ENCODE results near the gene CCL1.
A peak's percentile ranks its signal among the peaks of the same experiment; 100 is the strongest.

Gene CCL1

DNA sequence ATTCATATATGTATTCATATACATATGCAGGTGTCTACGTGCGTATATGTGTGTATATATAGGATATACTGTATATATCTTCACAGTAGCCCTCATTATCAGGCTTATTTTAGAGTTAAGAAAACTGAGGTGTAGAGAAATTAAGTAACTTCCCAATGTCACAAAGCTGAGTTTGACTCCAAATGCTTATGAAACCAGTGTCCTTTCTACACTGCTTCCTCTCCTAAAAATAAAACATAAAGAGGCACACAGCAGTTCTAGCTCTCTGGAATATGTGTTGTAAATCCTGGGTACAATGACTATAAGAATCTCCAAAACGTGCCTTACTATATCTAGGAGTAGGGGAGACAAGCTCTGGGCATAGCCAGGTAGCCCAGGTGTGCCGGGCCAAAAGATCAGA lies 40.0 kb upstream of the CCL1 start:
- H3K27ac ChIP-seq (ENCODE audit: insufficient read depth in 1 of 2, low read depth in 1 of 2, low read length in 2 of 2, poor library complexity in 1 of 2, severe bottlenecking in 2 of 2): no peak overlapping the region
- no peaks in the 10 kb centered on the region for H3K9me3 ChIP-seq (ENCODE audit: control extremely low read depth in 1 of 5, control insufficient read depth in 4 of 5, insufficient read depth in 2 of 5, low read depth in 1 of 5, low read length in 4 of 5)
- ChIA-PET CTCF (interaction anchor here (0.6 kb wide), 1 partner anchor 31 kb away, joined by 3 read pairs; no protein-coding TSS in a partner anchor), POLR2A (no interaction called here)
- no peak overlapping the region for H3K4me3 ChIP-seq (ENCODE audit: control insufficient read depth in 1 of 7, extremely low read depth in 1 of 7, insufficient read depth in 4 of 7, low read depth in 2 of 7, low read length in 6 of 7)
- DNase-seq: no peak
- H3K4me1 ChIP-seq (ENCODE audit: control extremely low read depth in 1 of 4, control insufficient read depth in 4 of 4, insufficient read depth in 4 of 4, low read length in 3 of 4): peaks cover 8 to 25% (median 12%) of the 10 kb centered on the region in 4 experiments
- whole genome bisulfite sequencing (ENCODE audit: insufficient coverage): 0% methylated on average over 1 of the region's 4 CpGs
- no peaks in the 10 kb centered on the region for H3K36me3 ChIP-seq (ENCODE audit: control insufficient read depth in 4 of 4, insufficient read depth in 4 of 4, low read length in 3 of 4)
- H3K27me3 ChIP-seq (replicated peaks in 2 of 5; ENCODE audit: control insufficient read depth in 4 of 5, insufficient read depth in 5 of 5, low read length in 4 of 5): peaks cover 0 to 3% (median 0%) of the 10 kb centered on the region in 5 experiments

- POLR2A ChIA-PET: no interaction called here
- no peak overlapping the region for H3K27ac ChIP-seq (ENCODE audit: insufficient read depth in 1 of 2, low read depth in 1 of 2, low read length in 2 of 2, poor library complexity in 1 of 2, severe bottlenecking in 2 of 2)
- peaks cover 0 to 3% (median 0%) of the 10 kb centered on the region in 5 experiments for H3K27me3 ChIP-seq (replicated peaks in 2 of 5; ENCODE audit: control insufficient read depth in 4 of 5, insufficient read depth in 5 of 5, low read length in 4 of 5)
- no peaks in the 10 kb centered on the region for H3K36me3 ChIP-seq (ENCODE audit: control insufficient read depth in 4 of 4, insufficient read depth in 4 of 4, low read length in 3 of 4)
- H3K9me3 ChIP-seq (ENCODE audit: control extremely low read depth in 1 of 5, control insufficient read depth in 4 of 5, insufficient read depth in 2 of 5, low read depth in 1 of 5, low read length in 4 of 5): no peaks in the 10 kb centered on the region
- CTCF ChIA-PET: interaction anchor here (1.0 to 5.4 kb wide), 6 partner anchors 8 to 26 kb away, joined by 3 to 40 read pairs (median 4); no protein-coding TSS in a partner anchor
- H3K4me3 ChIP-seq (ENCODE audit: control insufficient read depth in 1 of 7, extremely low read depth in 1 of 7, insufficient read depth in 4 of 7, low read depth in 2 of 7, low read length in 6 of 7): no peak overlapping the region
- WGBS (ENCODE audit: insufficient coverage): 94% methylated on average over 4 of the region's 5 CpGs
- DNase-seq: no peak
- peaks cover 8 to 26% (median 12%) of the 10 kb centered on the region in 4 experiments for H3K4me1 ChIP-seq (ENCODE audit: control extremely low read depth in 1 of 4, control insufficient read depth in 4 of 4, insufficient read depth in 4 of 4, low read length in 3 of 4)
Observed at GRCh38 chr17:34401165-34401564, 38.1 kb upstream of the CCL1 start.

GRCh38 chr17:34400301-34400931 lies 37.4 kb upstream of the CCL1 start:
- WGBS (ENCODE audit: insufficient coverage): 84% methylated on average over 7 of the region's 10 CpGs
- POLR2A ChIA-PET: no interaction called here
- CTCF ChIA-PET: interaction anchor here (0.7 to 5.4 kb wide), 10 partner anchors 9 to 142 kb away, joined by 3 to 40 read pairs (median 4); no protein-coding TSS in a partner anchor

DNA sequence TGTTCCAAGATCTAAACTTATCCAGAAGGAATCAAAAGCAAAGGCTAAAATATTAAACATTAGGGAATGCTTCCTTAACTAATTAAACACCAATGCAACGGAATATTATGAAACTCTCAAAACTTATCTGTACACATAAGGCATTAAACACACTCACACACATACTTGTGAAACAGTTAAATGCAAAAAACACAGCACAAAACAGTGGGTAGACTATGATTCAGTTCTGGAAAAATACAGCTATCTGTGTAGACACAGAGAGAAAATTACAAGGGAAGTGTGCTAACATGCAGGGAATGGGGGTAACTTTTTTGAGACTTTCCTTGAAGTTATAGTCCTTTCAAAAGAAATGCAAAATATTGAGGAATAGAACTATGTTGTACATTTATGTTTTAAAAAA lies 36.7 kb upstream of the CCL1 start:
- ChIA-PET CTCF (interaction anchor here (0.7 to 5.4 kb wide), 14 partner anchors 9 to 228 kb away, joined by 3 to 40 read pairs (median 3); no protein-coding TSS in a partner anchor), POLR2A (no interaction called here)
- Histone ChIP-seq H3K9me3 (ENCODE audit: control extremely low read depth in 1 of 5, control insufficient read depth in 4 of 5, insufficient read depth in 2 of 5, low read depth in 1 of 5, low read length in 4 of 5) (no peaks in the 10 kb centered on the region), H3K36me3 (ENCODE audit: control insufficient read depth in 4 of 4, insufficient read depth in 4 of 4, low read length in 3 of 4) (no peaks in the 10 kb centered on the region), H3K27ac (ENCODE audit: insufficient read depth in 1 of 2, low read depth in 1 of 2, low read length in 2 of 2, poor library complexity in 1 of 2, severe bottlenecking in 2 of 2) (no peak overlapping the region), H3K4me3 (ENCODE audit: control insufficient read depth in 1 of 7, extremely low read depth in 1 of 7, insufficient read depth in 4 of 7, low read depth in 2 of 7, low read length in 6 of 7) (no peak overlapping the region), H3K4me1 (ENCODE audit: control extremely low read depth in 1 of 4, control insufficient read depth in 4 of 4, insufficient read depth in 4 of 4, low read length in 3 of 4) (peaks cover 8 to 26% (median 12%) of the 10 kb centered on the region in 4 experiments), H3K27me3 (replicated peaks in 2 of 5; ENCODE audit: control insufficient read depth in 4 of 5, insufficient read depth in 5 of 5, low read length in 4 of 5) (peaks cover 0 to 3% (median 0%) of the 10 kb centered on the region in 5 experiments)
- WGBS (ENCODE audit: insufficient coverage): no CpG with 5 or more reads among the region's 1 CpG
- no peak for DNase-seq

More at GRCh38 chr17:34400301-34400931, 37.4 kb upstream of the CCL1 start:
- peaks cover 0 to 3% (median 0%) of the 10 kb centered on the region in 5 experiments for H3K27me3 ChIP-seq (replicated peaks in 2 of 5; ENCODE audit: control insufficient read depth in 4 of 5, insufficient read depth in 5 of 5, low read length in 4 of 5)
- peaks cover 8 to 26% (median 12%) of the 10 kb centered on the region in 4 experiments for H3K4me1 ChIP-seq (ENCODE audit: control extremely low read depth in 1 of 4, control insufficient read depth in 4 of 4, insufficient read depth in 4 of 4, low read length in 3 of 4)
- H3K27ac ChIP-seq (ENCODE audit: insufficient read depth in 1 of 2, low read depth in 1 of 2, low read length in 2 of 2, poor library complexity in 1 of 2, severe bottlenecking in 2 of 2): no peak overlapping the region
- H3K9me3 ChIP-seq (ENCODE audit: control extremely low read depth in 1 of 5, control insufficient read depth in 4 of 5, insufficient read depth in 2 of 5, low read depth in 1 of 5, low read length in 4 of 5): no peaks in the 10 kb centered on the region
- DNase-seq: no peak
- H3K36me3 ChIP-seq (ENCODE audit: control insufficient read depth in 4 of 4, insufficient read depth in 4 of 4, low read length in 3 of 4): no peaks in the 10 kb centered on the region
- H3K4me3 ChIP-seq (ENCODE audit: control insufficient read depth in 1 of 7, extremely low read depth in 1 of 7, insufficient read depth in 4 of 7, low read depth in 2 of 7, low read length in 6 of 7): no peak overlapping the region

GRCh38 chr17:34398990-34399389 lies 36.0 kb upstream of the CCL1 start:
- Histone ChIP-seq H3K36me3 (ENCODE audit: control insufficient read depth in 4 of 4, insufficient read depth in 4 of 4, low read length in 3 of 4) (no peaks in the 10 kb centered on the region), H3K4me1 (ENCODE audit: control extremely low read depth in 1 of 4, control insufficient read depth in 4 of 4, insufficient read depth in 4 of 4, low read length in 3 of 4) (peaks cover 8 to 26% (median 12%) of the 10 kb centered on the region in 4 experiments), H3K4me3 (ENCODE audit: control insufficient read depth in 1 of 7, extremely low read depth in 1 of 7, insufficient read depth in 4 of 7, low read depth in 2 of 7, low read length in 6 of 7) (no peak overlapping the region), H3K27ac (ENCODE audit: insufficient read depth in 1 of 2, low read depth in 1 of 2, low read length in 2 of 2, poor library complexity in 1 of 2, severe bottlenecking in 2 of 2) (no peak overlapping the region), H3K27me3 (replicated peaks in 2 of 5; ENCODE audit: control insufficient read depth in 4 of 5, insufficient read depth in 5 of 5, low read length in 4 of 5) (peaks cover 0 to 3% (median 0%) of the 10 kb centered on the region in 5 experiments), H3K9me3 (ENCODE audit: control extremely low read depth in 1 of 5, control insufficient read depth in 4 of 5, insufficient read depth in 2 of 5, low read depth in 1 of 5, low read length in 4 of 5) (no peaks in the 10 kb centered on the region)
- WGBS (ENCODE audit: insufficient coverage): 7% methylated on average over 2 of the region's 2 CpGs
- POLR2A ChIA-PET: interaction anchor here (1.7 kb wide), 1 partner anchor 11 kb away, joined by 4 read pairs; no protein-coding TSS in a partner anchor
- CTCF ChIA-PET: interaction anchor here (0.9 to 5.4 kb wide), 9 partner anchors 8 to 228 kb away, joined by 3 to 40 read pairs (median 5); no protein-coding TSS in a partner anchor
- peak in 2 of 3 donors; percentile 78 to 84 for DNase-seq

DNA sequence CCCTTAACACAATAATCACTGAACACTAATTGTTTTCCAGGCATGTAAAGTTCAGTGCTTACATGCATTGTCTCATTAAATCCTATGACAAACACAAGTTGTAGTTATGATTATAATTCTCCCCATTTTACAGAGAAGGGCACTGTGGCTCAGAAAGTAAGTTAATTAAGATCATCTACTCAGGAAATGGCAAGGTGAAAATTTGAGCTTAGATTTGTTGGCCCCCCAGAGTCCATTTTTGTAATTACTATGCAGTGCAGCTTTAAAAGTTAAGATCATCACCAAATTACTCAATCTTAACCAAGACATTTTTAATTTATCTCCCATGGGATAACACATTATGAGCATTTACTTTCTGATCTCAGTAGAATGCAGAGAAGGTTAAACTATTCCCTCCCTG lies 34.2 kb upstream of the CCL1 start:
- POLR2A ChIA-PET: interaction anchor here (1.7 kb wide), 1 partner anchor 10 kb away, joined by 4 read pairs; no protein-coding TSS in a partner anchor
- no peak for DNase-seq
- no peaks in the 10 kb centered on the region for H3K36me3 ChIP-seq (ENCODE audit: control insufficient read depth in 4 of 4, insufficient read depth in 4 of 4, low read length in 3 of 4)

DNA sequence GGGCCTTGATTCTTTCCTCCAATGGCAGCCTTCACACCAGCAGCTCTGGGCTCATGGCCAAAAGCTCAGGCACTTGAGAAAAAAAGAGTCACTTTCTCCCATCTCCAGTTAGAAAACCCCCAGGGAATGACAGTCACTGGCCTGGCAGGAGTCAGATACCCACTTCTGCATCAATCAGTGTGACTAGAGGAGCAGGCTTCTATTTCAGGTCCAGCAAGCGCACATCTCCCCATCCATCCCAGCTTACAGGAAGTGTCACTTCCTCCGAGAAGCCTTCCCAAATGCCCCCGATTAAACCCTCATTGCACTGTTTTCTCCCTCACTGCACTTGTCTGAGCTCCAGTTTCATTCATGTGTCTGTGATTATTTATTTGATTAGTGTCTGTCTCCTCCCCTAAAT lies 30.4 kb upstream of the CCL1 start:
- POLR2A ChIA-PET: no interaction called here
- Histone ChIP-seq H3K36me3 (ENCODE audit: control insufficient read depth in 4 of 4, insufficient read depth in 4 of 4, low read length in 3 of 4) (no peaks in the 10 kb centered on the region), H3K9me3 (ENCODE audit: control extremely low read depth in 1 of 5, control insufficient read depth in 4 of 5, insufficient read depth in 2 of 5, low read depth in 1 of 5, low read length in 4 of 5) (no peaks in the 10 kb centered on the region), H3K4me3 (ENCODE audit: control insufficient read depth in 1 of 7, extremely low read depth in 1 of 7, insufficient read depth in 4 of 7, low read depth in 2 of 7, low read length in 6 of 7) (no peak overlapping the region), H3K27ac (ENCODE audit: insufficient read depth in 1 of 2, low read depth in 1 of 2, low read length in 2 of 2, poor library complexity in 1 of 2, severe bottlenecking in 2 of 2) (no peak overlapping the region), H3K4me1 (ENCODE audit: control extremely low read depth in 1 of 4, control insufficient read depth in 4 of 4, insufficient read depth in 4 of 4, low read length in 3 of 4) (peaks cover 6 to 27% (median 23%) of the 10 kb centered on the region in 4 experiments), H3K27me3 (replicated peaks in 2 of 5; ENCODE audit: control insufficient read depth in 4 of 5, insufficient read depth in 5 of 5, low read length in 4 of 5) (no peaks in the 10 kb centered on the region)
- CTCF ChIA-PET: interaction anchor here (0.9 to 1.6 kb wide), 3 partner anchors 8 to 26 kb away, joined by 4 to 5 read pairs (median 4); no protein-coding TSS in a partner anchor
- DNase-seq: no peak
- whole genome bisulfite sequencing (ENCODE audit: insufficient coverage): 100% methylated on average over 1 of the region's 3 CpGs

More for the DNA sequence above, 34.2 kb upstream of the CCL1 start:
- Histone ChIP-seq H3K27me3 (replicated peaks in 2 of 5; ENCODE audit: control insufficient read depth in 4 of 5, insufficient read depth in 5 of 5, low read length in 4 of 5) (peaks cover 0 to 3% (median 0%) of the 10 kb centered on the region in 5 experiments), H3K4me3 (ENCODE audit: control insufficient read depth in 1 of 7, extremely low read depth in 1 of 7, insufficient read depth in 4 of 7, low read depth in 2 of 7, low read length in 6 of 7) (no peak overlapping the region), H3K4me1 (ENCODE audit: control extremely low read depth in 1 of 4, control insufficient read depth in 4 of 4, insufficient read depth in 4 of 4, low read length in 3 of 4) (peaks cover 8 to 26% (median 12%) of the 10 kb centered on the region in 4 experiments), H3K27ac (ENCODE audit: insufficient read depth in 1 of 2, low read depth in 1 of 2, low read length in 2 of 2, poor library complexity in 1 of 2, severe bottlenecking in 2 of 2) (no peak overlapping the region), H3K9me3 (ENCODE audit: control extremely low read depth in 1 of 5, control insufficient read depth in 4 of 5, insufficient read depth in 2 of 5, low read depth in 1 of 5, low read length in 4 of 5) (no peaks in the 10 kb centered on the region)
- CTCF ChIA-PET: interaction anchor here (1.2 to 5.4 kb wide), 6 partner anchors 9 to 34 kb away, joined by 3 to 40 read pairs (median 4); partner anchors contain the start of gene CCL1
